Body of pancreas (tissue), 4 donors: ENCODE results near the gene GJA9.

ENCODE experiments used
- POLR2A ChIP-seq, 3 donors: fragments of 450-650 bp; IDR thresholded peaks; one replicate each; pipeline ENCODE4 v1.6.1; 2016; ENCODE audit warnings: antibody characterized with exemption in 3 of 3, mild to moderate bottlenecking in 2 of 3
- TF ChIP-seq, protein P1 (sequence below), 7 experiments: fragments of 450-650 bp in 4 of 7; fragments of 200-600 bp in 3 of 7; sonication (generic) in 3 of 7; IDR thresholded peaks; one replicate each; pipeline ENCODE4 v1.5.1; 2016 to 2019; ENCODE audit warnings: antibody characterized with exemption in 7 of 7

DNA sequence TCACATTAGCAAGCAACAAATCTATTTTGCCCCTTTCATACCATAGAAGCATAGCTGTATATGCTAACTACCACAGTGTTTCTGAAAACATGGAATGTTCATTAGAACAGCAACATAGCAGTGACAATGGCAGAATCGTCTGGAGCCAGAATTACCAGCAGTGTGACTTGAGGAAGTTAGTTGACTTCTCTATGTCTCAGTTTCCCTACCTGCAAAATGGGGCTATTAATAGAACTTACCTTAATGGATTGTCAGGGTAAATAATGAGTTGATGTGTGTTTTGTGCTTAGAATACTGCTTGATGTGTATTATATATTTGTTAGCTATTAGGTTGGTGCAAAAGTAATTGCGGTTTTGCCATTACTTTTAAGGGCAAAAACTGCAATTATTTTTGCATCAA is 14.8 kb upstream of the GJA9 start:
- TF ChIP-seq, protein P1, sequence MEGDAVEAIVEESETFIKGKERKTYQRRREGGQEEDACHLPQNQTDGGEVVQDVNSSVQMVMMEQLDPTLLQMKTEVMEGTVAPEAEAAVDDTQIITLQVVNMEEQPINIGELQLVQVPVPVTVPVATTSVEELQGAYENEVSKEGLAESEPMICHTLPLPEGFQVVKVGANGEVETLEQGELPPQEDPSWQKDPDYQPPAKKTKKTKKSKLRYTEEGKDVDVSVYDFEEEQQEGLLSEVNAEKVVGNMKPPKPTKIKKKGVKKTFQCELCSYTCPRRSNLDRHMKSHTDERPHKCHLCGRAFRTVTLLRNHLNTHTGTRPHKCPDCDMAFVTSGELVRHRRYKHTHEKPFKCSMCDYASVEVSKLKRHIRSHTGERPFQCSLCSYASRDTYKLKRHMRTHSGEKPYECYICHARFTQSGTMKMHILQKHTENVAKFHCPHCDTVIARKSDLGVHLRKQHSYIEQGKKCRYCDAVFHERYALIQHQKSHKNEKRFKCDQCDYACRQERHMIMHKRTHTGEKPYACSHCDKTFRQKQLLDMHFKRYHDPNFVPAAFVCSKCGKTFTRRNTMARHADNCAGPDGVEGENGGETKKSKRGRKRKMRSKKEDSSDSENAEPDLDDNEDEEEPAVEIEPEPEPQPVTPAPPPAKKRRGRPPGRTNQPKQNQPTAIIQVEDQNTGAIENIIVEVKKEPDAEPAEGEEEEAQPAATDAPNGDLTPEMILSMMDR (IDR thresholded peaks at IDR 0.05): no peak
- TF ChIP-seq POLR2A (IDR thresholded peaks at IDR 0.05): no peak
